NCI-H526 treated with DMSO at 0.1 percent for 48 hours (cell line): Measurements from ENCODE around the gene HEXIM1.

Experiments
- DNase-seq: peaks from one replicate; lab custom pipeline; 2025; lab: John Stamatoyannopoulos, UW

The HEXIM1 gene

DNA sequence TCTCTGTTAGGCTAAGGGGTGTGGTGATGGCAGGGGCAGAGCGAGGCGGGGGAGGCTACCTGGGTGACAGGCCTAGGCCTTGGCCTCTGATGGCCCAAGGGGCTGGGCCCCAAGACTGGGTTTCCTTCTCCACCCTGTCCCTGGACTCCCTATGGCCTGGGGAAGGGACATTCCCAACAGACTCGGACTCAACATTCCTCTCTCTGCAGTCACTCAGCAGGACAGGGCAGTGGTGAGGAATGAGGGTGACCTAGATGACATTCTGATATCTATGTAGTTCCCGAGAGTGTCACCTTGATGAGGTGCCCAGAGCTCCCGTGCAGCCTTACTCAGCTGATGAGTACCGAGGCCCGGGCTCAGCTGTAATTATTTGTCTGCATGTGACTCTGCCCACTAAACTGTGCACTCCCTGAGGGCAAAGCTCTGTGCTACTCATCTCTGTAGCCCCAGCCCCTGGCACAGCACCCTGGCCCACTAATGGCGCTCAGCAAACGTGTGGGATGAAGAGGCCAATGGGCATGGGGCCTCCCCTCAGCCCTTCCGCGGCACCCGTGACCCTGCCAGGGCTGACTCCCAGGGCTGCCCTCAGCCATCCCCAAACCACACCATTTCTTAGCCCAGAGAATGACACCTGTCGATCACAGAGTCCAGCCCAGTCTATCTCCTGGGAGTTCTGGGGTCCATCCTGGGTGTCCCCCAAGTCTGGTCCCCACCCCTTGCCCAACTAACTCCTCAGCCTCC is 18.2 kb upstream of the HEXIM1 start:
- DNase-seq: no peak

DNA sequence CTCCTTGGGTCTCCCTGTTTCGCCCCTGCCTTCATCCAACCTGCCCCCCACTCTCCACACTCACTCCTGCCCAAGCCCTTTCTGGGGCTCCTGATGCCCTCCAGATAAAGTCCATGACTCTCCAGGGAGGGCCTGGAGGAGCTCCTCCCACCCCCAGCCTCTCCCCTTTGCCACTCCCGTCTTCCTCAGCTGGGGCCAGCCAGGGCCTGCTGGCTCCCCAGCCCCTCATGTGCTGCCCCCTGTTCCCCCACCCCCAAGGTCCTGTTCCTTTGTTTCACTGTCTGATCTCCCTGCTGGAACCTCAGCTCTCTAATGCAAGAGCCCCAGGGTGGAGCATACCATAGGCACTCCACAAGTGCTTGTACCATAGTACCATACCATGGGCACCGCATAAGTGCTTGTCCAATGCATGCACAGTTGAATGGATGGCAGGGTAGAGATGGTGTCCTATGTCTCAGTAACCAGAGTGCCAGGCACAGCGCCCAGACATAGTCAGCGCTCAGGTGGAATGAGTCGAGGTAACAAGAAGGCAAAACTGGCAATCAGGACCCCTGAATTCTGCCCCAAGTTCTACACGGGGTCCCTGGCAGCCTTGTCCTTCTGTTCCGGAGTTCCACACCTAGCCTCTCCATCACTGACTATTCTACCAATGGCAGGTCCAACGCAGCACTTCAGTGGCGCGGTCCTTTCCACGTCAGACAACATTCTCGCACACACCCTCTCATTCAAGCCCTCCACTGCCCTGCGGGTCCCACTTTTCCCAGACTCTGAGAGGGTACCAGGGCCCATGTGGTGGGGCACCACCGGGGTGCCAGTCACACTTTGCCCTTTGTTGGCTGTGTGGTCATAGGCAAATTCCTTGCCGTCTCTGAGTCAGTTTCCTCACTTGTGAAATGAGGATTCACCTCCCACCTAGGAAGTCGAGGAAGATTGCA is 17.3 kb upstream of the HEXIM1 start:
- DNase-seq: no peak

DNA sequence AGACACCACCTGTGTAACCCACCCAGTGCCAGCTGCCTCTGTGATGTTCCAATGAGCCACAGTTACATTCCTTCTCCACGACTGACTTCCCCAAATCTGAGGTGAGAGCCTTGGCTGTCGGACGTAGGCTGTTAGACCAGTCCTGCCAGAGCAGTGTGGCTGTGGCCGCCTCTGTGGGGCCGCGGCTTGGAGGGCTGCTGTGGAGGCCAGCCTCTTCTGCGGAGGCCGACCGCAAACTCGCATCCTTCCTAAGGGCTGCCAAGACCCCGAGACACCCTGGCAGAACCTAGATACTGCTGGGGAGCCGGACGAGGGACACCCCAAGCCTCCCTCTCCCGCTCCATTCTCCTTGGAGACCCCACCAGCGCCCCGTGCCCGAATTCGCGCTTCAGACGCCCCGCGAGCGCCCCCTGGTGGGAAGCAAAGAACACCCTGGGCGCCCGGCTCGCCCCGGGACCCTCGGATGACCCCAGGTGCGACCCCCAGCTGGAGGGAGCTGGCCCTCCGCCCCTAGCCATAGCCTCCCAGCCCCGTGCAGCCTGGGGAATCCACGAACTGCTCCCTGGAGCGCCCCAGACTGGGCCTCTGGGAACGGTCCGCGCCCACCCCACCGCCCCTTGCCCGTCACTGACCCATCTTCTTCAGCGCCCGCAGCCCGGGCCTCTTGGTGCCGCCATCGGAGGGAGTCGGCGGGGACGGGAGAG is 16.5 kb upstream of the HEXIM1 start:
- peak; percentile 59 for DNase-seq

DNA sequence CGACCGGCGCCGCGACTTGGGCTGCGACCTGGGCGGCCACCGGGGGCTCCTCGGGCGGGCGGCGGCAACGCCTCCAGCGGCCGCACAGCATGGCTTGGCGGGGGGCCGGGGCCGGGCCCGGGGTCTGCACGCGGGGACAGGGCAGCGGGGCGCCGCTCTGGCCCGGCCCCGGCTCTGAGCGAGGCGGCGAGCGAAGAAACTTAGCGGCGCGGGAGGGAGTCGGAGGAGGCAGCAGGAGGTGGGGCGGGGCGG is 16.0 kb upstream of the HEXIM1 start, which contains the start of gene PLCD3:
Gene PLCD3, minus strand, starts transcription at position 196 of the 252 bp plus-strand sequence. Its CDS starts 105 bp downstream, at position 91.
- no peak for DNase-seq

DNA sequence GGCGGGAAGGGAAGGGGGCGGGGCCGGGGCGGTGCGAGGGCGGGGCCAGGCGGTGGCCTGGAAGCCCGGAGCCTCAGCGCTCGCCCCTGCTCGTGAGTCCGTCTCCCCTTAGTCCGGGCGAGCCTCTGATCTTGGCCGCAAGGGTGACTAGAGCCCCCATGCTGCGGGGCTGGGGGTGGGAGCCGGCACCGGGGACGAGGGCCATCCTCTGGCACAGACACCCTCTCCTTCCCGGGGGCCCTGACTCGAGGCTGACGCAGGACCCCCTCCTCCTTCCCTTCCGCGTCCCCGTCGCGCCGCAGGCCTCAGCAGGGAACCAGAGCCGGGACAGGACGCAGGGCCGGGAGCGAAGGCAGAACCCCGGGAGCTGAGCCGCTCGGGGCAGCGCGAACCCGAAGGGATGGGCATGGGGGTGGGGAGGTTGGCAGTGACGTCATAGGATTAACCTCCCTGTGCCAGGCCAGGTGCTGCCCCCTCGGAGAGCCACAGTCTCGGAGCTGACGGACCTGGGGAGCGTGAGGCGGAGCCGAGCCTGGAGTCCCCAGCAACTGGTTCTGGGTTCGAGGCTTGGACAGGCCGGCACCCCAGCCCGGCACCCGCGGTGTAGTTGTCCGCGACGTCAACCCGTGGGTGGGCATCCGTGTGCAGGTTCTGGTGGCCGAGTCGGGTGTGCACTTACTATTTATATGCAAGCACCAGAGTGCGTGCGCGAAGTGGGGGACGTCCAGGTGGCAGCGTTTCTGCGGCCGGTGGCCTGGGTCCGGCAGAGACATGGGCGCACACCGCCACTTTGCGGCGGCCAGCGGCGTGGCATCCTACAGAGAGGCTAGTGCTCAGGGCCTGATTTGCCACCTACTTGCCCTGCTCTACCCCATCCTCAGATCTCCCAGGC is 15.5 kb upstream of the HEXIM1 start:
- DNase-seq: peak; percentile 72

DNA sequence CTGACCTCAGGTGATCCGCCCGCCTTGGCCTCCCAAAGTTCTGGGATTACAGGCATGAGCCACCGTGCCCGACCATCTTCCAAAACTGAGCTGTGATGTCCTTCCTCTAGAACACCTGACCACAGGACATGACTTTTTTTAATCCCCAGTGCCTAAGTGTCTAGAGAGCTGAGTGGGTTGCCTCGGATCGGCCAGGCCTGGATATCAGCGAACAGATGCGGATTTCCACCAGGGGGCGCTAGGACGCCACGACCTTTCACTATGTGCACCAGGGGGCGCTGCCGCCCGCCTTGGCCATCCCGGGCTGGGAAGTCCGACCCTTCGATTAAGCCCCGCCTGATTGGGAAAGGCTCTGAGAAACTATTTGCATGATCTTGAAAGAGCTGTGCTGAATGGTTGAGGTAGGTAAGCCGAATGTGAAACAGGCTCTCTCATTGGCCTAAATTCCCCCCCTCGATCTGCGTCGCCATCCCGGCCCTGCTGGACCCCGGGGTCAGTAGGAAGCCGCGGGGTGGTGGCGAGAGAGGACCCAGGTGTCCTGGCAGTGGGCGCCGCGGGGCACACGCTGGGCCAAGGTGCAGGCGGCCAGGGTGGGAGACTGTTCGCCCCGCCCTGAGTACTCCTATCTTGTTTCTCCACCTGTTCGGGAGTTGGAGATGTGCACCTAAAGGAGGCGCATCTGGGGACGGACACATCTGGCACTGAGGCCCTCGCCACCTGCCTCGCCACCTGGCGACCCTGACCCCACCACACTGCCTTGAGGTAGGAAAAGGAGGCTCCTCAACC is 12.9 kb upstream of the HEXIM1 start, which contains the start of gene ACBD4:
Gene ACBD4, plus strand, starts transcription at position 496 of the 786 bp plus-strand sequence. CDS start 458 bp downstream, outside the sequence.
- peak; percentile 97 for DNase-seq

DNA sequence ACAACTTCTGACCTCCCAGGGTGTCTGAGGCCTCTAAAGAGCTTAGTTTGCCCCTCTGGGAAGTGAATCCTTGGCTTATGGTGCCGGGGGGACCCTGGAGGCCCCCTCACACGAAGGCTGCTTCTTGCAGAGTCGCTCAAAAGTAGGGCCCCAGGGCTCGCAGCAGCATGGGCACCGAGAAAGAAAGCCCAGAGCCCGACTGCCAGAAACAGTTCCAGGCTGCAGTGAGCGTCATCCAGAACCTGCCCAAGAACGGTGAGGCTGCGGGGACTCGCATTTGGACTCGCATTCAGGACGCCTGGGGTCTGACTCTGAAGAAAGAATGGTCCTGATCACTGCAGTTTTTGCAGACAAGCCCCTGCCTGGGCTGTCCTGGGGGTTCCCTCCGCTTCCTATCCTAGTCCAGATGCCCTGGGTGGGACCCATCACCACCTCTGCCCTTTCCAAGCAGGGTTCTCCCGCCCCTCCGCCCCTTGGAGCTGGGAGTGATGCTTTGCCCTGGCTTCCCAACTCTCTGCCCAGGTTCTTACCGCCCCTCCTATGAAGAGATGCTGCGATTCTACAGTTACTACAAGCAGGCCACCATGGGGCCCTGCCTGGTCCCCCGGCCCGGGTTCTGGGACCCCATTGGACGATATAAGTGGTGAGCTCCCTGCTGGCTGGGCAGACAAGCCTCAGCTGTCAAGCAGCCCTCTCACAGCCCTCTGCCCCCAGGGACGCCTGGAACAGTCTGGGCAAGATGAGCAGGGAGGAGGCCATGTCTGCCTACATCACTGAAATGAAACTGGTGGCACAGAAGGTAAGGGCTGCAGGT is 12.1 kb upstream of the HEXIM1 start:
- no peak for DNase-seq

DNA sequence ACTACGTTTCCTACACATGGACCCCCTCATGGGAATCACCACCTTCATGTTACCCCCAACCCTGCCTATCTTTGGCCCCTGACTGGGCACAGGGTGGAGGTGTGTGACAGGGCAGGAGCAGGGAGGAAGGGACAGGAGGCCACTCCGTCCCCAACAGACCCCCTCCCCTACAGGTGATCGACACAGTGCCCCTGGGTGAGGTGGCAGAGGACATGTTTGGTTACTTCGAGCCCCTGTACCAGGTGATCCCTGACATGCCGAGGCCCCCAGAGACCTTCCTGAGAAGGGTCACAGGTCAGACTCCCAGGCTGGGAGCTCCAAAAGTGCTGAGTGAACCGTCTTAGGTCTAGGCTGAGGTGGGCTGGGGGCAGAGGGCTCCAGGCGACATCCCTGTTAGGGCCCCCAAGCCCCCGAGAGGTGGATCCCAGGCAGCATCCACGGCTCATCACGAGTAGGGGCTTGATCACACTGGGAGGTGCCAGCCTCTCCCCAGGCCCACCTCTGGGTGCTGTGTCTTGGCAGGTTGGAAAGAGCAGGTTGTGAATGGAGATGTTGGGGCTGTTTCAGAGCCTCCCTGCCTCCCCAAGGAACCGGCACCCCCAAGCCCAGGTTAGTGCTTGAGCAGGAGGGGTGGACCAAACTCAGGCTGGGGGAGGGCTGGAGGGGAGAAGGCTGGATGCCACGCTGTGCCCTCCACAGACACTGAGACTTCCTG is 11.3 kb upstream of the HEXIM1 start:
- no peak for DNase-seq

DNA sequence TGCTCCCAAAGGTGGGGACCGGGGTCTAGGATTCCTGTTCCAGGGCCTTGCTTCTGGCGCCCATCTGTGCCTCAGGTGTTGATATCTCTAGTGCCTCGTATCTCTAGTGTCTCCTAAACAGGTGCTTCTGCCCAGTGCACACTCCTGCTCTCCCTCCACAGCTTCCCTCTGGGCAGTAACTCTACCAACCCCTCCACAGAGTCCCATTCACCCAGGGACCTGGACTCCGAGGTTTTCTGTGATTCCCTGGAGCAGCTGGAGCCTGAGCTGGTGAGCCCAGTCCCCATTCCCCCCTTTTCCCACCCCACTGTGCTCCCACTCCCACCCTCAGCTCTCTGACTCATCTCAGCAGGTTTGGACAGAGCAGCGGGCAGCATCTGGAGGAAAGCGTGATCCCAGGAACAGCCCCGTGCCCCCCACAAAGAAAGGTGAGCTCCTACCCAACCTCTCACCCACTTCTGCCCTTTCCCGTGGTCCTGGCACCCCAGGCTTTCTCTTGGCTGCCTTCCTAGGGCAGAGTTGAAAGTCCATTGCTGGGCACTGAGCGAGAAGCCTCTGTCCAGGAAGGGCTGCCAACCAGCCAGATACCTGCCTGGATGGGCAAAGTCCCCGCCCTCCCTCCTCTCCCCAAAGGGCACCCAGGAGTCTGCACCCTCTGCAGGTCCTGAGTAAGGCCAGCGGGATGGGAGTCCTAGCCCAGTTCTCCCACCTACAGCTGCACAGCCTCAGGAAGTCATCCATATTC is 10.5 kb upstream of the HEXIM1 start:
- no peak for DNase-seq

DNA sequence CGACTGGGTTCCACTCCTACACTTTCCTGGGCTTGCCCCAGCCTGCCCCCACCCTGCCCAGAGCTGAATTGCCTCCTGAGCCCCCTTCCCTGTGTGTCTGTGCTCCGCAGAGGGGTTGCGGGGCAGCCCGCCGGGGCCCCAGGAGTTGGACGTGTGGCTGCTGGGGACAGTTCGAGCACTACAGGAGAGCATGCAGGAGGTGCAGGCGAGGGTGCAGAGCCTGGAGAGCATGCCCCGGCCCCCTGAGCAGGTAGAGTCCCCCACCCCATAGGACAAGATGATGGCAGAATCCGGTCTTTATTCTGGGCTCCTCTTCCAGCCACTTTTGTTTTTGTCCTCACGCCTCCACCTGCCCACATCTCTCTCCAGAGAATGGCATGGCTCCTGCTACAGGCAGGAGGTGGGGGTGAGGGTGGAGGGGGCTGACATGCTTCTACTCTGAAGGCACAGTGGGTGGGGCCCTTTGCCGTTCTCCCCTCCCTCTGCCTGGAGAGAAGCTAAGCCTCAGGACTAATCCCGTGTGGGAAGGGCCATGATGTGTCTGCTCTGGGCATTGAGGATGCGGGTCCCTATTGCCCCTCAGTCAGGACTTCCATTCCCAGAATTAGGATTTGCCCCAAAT is 9.3 kb upstream of the HEXIM1 start:
- DNase-seq: no peak

DNA sequence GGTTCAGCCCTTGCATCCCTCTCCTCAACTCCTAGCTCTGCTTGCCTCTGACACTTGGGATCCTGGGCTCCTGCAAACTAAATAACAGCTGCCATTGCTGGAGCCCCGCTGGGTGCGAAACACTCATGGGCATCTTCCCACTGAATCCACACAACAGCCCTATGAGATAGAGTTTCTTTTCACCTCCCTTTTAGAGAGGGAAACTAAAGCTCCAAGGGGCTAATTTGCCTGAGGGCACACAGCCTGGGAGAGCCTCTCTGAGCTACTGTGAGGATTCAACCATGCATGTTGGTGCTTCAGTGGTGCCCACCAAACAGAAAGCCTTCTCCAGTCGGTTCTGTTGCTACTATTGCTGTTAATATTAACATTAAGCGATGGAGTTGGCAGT is 8.7 kb upstream of the HEXIM1 start:
- no peak for DNase-seq

DNA sequence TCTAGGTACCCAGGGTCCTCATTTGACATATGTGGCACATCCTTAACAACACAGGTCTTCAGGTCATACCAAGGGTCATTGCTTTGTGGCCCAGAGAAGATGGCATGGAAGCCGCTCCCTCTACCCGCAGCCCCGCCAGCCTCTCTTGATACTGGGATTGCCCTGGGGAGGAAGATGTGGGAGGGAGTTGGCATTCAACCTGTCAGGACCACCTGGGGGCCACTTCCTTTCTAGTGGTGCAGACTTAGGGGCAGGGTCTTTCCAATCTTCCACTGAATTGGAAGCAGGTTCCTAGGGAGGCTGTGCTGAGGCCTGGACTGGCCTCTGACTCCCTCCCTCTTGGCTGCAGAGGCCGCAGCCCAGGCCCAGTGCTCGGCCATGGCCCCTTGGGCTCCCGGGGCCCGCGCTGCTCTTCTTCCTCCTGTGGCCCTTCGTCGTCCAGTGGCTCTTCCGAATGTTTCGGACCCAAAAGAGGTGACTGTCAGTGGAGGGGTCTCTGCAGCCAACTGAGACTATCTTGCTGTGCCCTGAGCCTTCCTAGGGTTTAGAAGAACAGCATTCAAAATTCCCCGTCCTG is 5.1 kb upstream of the HEXIM1 start:
- DNase-seq: no peak

DNA sequence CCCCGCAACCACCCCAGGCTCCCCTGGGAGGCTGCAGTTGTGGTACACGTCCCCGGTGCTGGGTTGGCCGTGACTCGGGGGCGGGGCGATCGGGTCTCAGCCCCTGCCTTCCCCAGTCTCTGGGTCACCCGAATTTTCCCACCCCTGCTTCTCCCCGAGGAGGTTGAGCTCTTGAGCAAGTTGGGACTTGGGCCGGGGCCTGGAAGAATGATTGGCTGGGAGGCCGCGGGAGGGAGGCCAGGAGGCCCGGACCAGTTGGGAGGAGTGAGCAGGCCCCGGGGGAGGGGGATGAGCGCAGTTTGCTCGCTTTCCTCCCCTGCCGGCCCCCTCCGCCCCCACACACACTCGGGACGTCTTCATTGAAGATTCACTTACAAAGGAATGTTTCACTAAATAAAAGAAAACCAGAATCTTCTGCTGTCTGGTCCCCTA is 4.5 kb upstream of the HEXIM1 start:
- DNase-seq: no peak

DNA sequence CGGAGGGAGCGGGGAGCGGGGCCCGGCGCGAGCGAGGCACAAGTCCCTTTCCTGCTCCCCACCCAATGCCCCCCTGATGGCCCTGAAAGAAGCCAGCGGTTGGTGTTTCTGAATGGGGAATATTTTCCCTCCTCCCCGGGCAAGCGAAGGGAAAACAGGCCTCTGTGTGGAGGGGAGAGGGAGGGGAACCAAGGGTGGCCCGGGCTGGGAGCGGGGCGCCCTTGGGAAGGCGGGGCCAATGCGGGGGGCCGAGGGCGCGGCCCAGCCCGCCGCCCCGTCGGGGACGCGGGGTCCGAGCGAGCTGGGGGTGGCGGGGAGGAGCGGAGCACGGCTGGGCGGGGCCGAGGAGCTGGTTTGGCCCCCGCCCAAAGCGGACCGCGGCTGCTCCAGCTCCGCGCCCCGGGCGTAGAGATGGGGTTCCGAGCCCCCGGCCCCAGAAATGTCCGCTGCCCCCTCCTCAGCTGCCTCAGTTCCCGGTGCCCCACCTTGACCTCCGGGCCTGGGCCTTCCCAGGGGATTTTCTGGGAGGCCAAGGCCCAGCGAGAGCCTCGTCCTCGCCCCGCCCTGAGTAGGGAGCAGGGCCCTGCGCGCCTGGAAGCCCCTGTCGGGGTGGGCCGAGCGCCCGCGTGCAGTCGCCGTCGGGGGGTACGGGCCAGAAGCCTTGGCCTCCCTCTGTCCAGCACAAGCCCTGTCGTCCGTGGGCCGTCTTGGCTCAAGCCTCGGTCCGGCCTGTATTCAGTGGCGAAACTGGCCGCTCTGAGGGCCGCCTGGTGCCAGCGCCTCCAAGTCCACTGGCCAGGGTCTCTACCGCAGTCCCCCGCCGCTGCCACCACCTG is 3.9 kb upstream of the HEXIM1 start:
- no peak for DNase-seq

DNA sequence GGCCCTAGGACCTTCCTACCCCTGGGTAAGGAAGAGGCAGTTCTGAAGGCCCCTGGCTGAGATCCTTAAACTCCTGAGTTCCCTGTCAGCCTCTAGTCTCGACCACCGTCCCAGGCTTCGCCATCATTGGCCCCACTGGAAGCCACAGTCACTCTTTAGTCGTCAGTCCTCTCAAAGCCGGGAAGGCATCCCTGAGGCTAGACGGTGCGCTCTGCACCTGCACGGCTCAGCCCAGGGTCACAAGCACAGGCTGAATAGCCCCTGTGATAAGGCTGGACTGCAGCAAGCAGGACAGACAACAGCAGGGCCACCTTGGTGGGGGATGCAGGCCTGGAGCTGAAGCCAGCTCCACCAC is 3.3 kb upstream of the HEXIM1 start:
- no peak for DNase-seq

DNA sequence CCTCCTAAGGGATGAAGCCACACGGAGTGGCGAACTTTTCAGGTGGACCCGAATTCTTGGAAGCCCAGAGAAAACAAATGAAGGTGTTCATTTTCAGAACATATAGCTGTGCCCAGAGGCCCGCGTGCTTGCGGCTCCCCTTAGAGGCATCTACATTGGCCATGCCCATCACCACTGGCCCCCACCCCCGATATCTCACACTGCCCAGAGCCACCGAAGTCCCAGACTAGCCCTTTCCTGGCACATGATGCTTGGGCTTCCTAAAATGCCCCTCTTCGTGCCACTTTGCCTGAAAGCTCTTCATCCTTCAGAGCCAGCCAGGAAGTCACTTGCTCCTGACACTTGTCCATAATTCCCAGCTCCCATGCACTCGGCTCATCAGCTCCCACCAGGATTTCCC is 2.1 kb upstream of the HEXIM1 start:
- no peak for DNase-seq

DNA sequence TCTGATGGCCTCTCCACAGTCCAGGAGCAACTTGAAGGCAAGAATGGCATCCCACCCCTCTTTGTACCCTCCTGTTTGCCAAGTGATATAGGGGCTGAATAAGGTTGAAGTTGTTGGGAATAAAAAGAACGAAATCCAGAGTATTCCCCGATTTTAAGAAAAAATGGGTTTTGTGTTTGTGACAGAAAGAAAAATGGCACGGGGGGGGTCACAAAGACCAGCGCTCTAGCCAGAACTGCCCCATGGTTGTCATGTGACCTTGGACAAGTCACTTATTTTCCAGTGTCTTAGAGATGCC is 1.7 kb upstream of the HEXIM1 start:
- no peak for DNase-seq
